GM21529 (cell line): ENCODE results near the gene ARMS2.

ENCODE experiments used
- ATAC-seq: cut with Tn5 transposase; IDR thresholded peaks from one replicate; pipeline ENCODE4 v1.9.1; 2021; ENCODE audit not compliant: unreplicated experiment

ARMS2 gene

DNA sequence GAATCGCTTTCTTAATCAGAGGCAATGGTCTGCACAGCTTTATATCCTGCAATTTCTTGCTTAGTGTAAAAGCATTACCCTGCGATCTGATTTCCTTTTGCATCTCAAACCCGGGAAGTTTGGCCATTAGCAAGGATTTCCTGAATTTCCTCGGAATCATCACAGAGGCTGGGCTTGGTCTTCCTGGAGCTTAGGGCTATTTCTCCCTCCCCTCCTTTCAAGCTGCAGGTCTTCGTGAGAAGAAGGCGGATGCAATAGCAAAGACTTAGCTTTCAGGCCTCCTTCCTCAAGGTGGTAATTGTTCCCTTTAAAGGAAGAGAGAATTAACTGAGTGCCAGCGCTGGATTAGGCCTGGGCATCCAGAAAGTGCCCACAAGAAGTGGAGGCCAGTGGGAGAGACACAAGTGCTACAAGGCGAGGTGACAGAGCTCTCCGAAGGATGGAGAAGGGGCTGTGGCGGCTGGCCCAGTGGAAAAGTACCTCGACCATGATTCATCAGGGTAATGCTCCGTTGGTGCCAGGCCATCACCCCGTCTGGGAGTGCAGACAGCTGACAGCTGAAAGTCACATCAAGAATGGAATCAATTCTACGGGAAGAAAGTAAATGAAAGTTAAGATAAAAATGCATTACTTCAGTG lies 4.0 kb upstream of the ARMS2 start:
- no peak for ATAC-seq

DNA sequence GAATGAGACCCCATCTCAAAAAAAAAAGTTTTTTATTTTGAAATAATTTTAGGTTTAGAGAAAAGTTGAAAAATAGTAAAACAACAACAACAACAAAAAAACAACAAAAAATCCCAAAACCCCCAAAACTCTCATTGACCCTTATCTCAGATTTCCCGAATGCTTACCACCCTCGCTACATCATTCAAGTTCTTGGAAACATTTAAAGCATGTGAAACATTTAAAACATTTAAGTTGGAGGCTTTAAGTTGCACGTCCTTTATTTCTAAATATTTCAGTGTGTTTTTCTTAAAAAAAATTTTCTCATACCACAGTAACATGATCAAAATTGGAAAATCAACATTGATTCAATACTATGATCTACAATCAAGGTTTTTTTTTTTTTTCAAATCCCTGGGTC lies 382 bp upstream of the ARMS2 start:
- no peak for ATAC-seq

DNA sequence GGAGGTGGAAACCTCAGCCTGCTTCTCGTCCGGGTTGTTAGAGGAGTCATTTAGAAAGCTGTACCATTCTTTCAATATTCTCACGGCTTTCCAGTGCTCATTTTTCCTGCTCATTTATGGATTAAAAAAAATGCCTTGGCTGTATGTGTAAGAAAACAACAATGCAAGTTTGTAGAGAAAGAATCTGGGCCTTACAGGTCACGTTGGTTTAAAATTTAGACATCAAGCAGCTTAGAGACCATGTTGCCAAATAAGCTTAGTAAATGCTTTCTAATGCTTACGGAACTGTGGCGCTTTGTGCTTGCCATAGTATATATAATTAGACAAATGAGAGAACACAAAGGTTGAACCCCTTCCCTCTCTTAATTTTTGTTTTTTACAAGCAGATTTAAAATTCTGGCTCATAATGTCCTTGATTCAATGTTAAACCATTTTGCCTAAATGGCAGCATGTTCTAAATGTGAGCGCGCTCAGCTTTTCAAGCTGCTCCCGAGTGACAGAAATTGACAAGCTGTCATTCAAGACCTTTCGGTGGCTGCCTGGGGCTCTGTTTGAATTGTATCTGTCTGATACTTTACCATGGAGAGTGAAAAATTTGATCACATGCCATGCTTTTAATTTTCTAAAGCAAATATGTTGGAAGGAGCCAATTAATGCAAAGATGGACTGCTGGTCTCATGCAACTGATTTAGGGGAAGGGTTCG lies 1.1 kb downstream of the ARMS2 start:
- no peak for ATAC-seq

DNA sequence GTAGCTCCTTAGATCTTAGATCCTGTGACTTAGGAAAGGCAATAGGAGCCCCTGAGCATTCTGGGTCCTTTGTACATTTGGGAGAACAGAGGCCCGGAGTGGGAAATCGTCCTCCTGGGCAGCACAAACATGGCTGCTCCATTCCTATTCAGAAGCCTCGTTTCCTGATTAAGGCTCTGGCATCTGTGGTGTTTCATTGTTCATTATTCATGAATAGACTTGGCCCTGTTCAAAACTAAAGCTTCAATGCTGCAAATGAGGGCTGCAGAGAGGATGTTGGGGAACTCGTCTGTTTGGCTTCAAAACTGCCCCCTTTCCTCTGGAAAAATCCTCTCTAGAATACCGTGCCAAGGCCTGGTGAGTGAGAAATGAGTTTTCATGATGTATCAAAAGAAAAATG lies 3.5 kb downstream of the ARMS2 start:
- ATAC-seq, result no peak

DNA sequence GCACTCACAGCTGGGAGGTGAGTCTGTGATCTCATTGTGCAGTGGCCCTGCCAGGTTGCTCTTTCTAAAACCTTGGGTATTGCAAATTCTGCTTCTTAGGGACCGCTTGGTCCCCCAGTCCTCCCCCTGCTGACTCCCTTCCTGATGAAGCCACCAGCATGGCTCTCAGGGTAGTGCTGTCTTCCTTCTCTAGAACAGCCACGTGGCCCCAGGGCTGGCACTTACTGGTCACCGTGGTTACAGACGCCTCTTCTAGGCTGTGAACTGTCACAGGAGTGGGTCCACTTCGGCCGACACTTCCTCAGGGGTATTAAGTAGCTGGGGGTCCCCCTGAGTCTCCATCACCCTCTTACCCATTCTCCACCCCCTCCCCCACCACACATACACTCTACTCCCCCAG lies 4.2 kb downstream of the ARMS2 start:
- ATAC-seq, result no peak

- no peak for ATAC-seq
These were observed 5.3 kb downstream of the ARMS2 start for GRCh38 chr10:122459561-122460273.

DNA sequence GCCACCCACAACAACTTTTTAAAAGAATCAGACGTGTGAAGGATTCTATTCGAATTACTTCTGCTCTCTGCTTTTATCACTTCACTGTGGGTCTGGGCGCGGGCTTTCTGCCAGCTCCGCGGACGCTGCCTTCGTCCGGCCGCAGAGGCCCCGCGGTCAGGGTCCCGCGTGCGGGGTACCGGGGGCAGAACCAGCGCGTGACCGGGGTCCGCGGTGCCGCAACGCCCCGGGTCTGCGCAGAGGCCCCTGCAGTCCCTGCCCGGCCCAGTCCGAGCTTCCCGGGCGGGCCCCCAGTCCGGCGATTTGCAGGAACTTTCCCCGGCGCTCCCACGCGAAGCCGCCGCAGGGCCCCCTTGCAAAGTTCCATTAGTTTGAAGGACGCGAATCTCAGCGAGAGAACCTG lies 6.4 kb downstream of the ARMS2 start:
- ATAC-seq, result no peak

DNA sequence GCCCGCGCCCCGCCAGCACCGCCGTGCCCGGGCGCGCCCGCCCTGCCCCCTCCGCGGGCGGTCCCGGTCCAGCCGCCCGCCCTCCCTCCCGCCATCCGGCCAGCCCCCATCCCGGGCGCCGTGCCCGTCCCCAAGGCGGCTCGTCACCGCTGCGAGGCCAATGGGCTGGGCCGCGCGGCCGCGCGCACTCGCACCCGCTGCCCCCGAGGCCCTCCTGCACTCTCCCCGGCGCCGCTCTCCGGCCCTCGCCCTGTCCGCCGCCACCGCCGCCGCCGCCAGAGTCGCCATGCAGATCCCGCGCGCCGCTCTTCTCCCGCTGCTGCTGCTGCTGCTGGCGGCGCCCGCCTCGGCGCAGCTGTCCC lies 6.9 kb downstream of the ARMS2 start, which contains the start of gene HTRA1:
Gene HTRA1, plus strand, starts transcription at position 187 of the 362 bp plus-strand sequence. Its CDS starts 100 bp downstream, at position 287.
- ATAC-seq, result no peak

DNA sequence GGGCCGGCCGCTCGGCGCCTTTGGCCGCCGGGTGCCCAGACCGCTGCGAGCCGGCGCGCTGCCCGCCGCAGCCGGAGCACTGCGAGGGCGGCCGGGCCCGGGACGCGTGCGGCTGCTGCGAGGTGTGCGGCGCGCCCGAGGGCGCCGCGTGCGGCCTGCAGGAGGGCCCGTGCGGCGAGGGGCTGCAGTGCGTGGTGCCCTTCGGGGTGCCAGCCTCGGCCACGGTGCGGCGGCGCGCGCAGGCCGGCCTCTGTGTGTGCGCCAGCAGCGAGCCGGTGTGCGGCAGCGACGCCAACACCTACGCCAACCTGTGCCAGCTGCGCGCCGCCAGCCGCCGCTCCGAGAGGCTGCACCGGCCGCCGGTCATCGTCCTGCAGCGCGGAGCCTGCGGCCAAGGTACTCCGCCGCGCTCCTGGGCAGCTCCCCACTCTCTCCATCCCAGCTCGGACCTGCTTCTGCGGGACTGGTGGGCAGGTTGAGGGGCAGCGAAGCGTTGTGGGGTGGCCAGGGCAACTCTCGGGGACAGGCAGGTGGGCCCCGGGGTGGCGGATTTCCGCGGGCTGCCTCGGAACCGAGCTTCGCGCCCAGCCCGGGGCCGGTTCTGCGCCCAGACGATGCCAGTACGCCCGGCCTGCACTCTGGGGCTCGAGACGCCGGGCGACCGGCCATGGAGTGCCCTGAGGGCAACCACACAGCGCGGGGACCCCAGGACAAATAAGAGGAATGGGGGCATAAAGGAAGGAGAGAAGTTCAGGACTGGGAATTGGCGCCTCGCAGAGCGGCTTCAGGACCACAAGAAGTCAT lies 7.5 kb downstream of the ARMS2 start:
- ATAC-seq, result no peak

GRCh38 chr10:122462533-122463465 lies 8.3 kb downstream of the ARMS2 start:
- ATAC-seq, result no peak

DNA sequence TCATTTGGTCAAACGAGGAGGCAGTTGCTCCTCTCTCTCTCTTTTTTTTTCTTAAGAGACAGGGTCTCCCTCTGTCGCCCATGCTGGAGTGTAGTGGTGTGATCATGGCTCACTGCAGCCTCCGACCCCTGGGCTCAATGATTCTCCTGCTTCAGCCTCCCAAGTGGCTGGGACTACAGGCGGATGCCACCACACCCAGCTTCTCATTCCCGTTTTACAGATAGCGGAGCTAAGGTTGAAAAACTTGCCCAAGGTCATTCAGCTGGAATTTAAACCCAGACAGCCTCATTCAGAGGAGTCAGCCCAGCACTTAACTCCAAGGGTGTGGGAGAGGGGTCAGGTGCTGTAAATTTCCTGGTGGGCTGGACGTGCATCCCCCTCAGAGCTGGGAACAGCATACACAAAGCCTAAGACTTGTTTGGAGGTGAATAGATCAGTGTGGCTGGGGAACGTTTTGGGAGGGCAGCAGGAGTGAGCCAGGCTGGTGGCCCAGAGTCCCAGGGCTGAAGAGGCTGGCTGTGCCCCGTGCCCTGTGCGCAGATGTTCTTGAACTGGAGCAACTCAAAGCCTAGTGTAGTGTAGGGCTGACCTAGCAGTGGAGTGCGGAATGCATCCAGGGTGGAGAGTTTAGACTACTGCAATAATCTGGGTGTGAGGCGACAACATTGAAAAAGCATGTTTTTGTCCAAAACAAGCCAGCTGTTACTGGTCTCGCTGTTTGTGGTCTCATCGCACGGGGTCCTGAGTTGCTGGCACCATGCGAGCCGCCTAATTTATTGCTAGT lies 9.2 kb downstream of the ARMS2 start:
- ATAC-seq, result no peak

- ATAC-seq, result no peak
These were observed 9.7 kb downstream of the ARMS2 start for GRCh38 chr10:122464250-122464510.

GRCh38 chr10:122464586-122464985 lies 10.1 kb downstream of the ARMS2 start:
- ATAC-seq, result no peak

- ATAC-seq, result no peak
These were observed 11.1 kb downstream of the ARMS2 start for GRCh38 chr10:122465401-122466040.

DNA sequence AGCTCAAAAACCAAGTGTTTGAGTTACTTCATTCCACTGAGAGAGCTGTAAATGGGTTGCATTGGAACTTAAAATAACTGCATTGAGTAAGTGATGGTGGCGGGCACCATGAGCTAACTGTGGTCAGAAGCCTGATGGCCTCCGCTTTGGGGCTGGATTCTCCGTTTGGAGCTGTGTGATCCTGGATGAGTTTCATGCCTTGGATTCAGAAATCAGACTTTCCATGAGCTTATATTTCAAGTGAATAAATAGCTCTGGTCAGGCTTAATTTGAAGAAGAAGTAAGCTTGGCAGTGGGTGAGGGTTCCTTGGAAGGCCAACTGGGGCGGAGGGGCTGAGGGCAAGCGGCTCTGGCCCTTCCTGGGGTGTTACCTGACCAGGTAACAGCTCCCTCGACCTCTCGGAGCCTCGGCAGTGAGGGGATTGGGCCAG lies 12.5 kb downstream of the ARMS2 start:
- no peak for ATAC-seq

DNA sequence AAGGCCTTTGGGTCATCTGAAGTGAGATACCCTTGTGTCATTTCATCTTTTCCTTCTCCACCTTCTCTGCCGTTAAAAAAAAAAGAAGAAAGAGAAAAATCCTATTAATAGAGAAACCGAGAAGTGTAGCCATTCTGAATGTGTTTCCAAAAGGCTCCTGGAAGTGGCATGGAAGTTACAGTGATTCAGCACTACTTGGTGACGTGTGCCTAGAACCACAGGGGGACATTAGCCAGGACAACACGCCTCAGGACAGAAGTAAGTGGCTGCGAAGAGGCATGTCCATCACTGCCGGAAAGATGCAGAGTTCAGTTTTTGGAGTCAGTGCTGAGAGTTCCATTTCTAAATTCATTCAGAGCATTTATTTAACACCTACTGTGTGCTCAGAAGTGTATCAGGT lies 13.2 kb downstream of the ARMS2 start:
- no peak for ATAC-seq

- ATAC-seq, result no peak
These were observed 14.0 kb downstream of the ARMS2 start for GRCh38 chr10:122468307-122468925.

DNA sequence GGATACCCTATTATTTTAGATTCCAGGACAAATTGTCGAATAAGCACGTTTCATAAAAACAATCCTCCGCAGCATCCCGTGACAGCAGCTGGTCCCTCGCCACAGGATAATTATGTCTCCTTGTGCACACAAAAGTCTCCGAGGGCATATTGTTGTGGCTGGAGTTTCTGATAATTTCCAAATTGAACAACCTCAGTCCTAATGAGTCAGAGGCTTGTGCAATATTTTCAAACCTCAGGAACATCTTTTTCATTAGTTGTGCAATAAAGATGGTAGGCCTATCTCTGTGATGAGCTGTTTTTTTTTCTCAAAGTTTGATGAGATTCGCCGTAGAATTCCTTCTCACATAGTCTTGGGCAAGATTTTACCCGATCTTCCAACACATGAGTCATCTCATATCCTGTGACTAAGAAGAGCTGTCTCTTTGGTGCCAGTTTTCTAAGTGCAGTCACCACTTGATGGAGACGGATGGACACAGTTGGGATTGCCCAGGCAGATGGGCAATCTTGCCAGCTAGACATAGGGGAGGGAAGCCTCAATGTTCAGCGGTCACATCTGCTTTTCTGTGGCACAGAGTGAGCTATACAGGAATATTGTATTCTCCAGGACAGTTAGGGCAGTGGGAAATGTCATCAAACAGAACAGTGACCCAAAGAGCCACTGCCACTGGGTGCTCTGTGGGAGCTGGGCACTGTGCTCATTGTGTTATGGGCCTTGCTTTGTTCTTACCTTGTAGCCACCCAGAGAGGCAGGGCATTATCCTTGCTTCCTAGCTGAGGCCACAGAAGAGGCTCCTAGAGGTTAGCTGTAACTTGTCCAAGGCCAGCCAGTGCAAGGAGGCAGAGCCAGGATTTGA lies 14.7 kb downstream of the ARMS2 start:
- no peak for ATAC-seq
